ENCODE results near the gene ANKRD23.
A peak's percentile ranks its signal among the peaks of the same experiment; 100 is the strongest.
"Not testable (repeated sequence)": the region's sequence is repeated elsewhere in the genome, so short reads cannot be mapped to it uniquely, and the experiment has no call there.

The ANKRD23 gene

DNA sequence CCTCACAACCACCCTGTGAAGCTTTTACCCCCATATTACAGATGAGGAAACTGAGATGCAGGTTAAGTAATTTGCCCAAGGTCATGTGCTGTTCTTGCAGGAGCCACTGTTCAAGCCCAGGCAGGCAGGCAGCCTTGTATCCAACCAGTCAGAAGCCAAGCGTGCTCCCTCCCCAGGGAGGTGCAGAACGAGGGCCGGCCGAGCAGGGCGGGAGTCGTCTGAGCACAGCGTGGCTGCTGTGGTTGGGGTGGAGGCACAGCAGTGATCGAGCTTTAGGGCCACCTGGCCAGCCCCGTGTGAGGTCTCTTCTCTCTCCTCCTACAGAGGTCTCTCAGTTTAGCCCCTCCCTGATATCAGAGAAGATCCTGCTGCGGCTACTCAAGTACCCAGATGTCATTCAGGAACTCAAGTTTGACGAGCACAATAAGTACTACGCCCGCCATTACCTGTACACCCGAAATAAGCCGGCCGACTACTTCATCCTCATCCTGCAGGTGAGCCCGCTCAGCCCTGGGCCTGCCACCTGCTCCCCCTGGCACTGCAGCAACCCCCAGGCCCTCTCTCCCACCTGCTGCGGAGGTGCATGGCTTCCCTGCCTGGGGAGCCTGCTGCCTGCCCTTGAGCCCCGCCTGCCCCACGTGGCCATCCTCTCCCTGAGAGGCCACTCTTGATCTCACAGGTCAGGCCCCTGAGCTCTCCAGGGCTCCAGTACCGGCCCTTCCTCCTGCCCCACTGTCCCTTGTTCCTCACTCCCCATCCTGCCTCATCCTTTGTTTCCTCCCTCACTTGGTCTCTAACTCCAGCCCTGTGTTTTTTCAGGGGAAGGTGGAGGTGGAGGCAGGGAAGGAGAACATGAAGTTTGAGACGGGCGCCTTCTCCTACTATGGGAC lies 44.8 kb downstream of the ANKRD23 start:
- no peaks in the 10 kb centered on the region for H3K27me3 ChIP-seq (ENCODE audit: control insufficient read depth in 3 of 3, insufficient read depth in 3 of 3, low read depth in 1 of 3, low read length in 3 of 3)
- H3K18ac ChIP-seq (ENCODE audit: low read length), result no peak overlapping the region
- H2BK120ac ChIP-seq (ENCODE audit: low read depth, low read length), result no peak overlapping the region
- no peak overlapping the region for H4K91ac ChIP-seq (ENCODE audit: low read depth, low read length, poor library complexity)
- no peak overlapping the region for H2AK5ac ChIP-seq (ENCODE audit: low read depth, low read length)
- no peak overlapping the region for H2BK5ac ChIP-seq (ENCODE audit: low read length)
- no peak overlapping the region for H3K4ac ChIP-seq (ENCODE audit: low read length)
- DNase-seq (ENCODE audit: low spot score), result no peak
- H3K4me3 ChIP-seq (ENCODE audit: low read length in 2 of 2), result no peak overlapping the region
- WGBS, 2 donors (ENCODE audit: extremely low coverage in 2 of 2, insufficient read length in 2 of 2, insufficient replicate concordance in 1 of 2), result no CpG with 5 or more reads among the region's 23 CpGs
- H3K14ac ChIP-seq (ENCODE audit: low read length), result no peak overlapping the region
- H3K4me2 ChIP-seq (ENCODE audit: insufficient read depth, low read length, poor library complexity, severe bottlenecking), result no peak overlapping the region
- peaks cover 0 to 6% of the 10 kb centered on the region in 2 donors for H3K9me3 ChIP-seq (replicated peaks in 1 of 2; ENCODE audit: control insufficient read depth in 2 of 2, insufficient read depth in 1 of 2, low read depth in 1 of 2, low read length in 2 of 2)
- no peak overlapping the region for H2BK15ac ChIP-seq (ENCODE audit: low read length)
- H3K36me3 ChIP-seq (replicated peaks in 1 of 2; ENCODE audit: control insufficient read depth in 2 of 2, insufficient read depth in 2 of 2, low read length in 2 of 2), result peaks cover 9 to 26% of the 10 kb centered on the region in 2 donors
- H4K8ac ChIP-seq (ENCODE audit: low read depth, low read length), result peak overlapping the region; percentile 59
- H2AFZ ChIP-seq (ENCODE audit: low read length), result no peak overlapping the region
- H3K79me1 ChIP-seq (ENCODE audit: low read depth, low read length), result peaks cover 8% of the 10 kb centered on the region
- peak overlapping the region; percentile 55 for H3K23ac ChIP-seq (ENCODE audit: low read depth, low read length, poor library complexity)
- H3K4me1 ChIP-seq (ENCODE audit: control insufficient read depth in 2 of 2, insufficient read depth in 1 of 2, low read depth in 1 of 2, low read length in 2 of 2), result no peaks in the 10 kb centered on the region
- H2BK12ac ChIP-seq (ENCODE audit: low read length), result peak overlapping the region; percentile 36
- H3K27ac ChIP-seq (replicated peaks; ENCODE audit: low read length), result no peak overlapping the region
- no peak overlapping the region for H3K9ac ChIP-seq (ENCODE audit: low read depth, low read length, poor library complexity)

DNA sequence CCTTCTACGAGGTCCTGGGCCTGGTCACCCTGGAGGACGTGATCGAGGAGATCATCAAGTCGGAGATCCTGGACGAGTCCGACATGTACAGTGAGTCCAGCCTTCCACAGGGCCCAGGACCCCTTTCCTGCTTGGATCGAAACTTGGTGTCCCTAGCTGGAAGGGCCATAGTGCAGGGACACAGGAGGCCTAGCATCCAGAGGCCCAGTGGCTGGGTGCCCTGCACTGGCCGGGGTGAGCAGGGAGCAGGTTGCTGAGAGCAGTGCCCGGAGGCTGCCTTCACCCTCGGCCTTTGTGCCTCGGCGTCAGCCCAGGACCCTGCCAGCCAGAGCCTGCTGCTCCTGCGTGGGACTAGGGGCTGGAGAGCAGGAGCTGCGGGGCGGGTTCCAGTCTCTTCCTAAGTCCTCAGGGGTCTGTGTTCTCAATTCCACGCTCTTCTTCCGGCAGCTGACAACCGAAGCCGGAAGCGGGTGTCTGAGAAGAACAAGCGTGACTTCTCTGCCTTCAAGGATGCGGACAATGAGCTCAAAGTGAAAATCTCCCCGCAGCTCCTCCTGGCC lies 46.7 kb downstream of the ANKRD23 start:
- H4K91ac ChIP-seq (ENCODE audit: low read depth, low read length, poor library complexity), result no peak overlapping the region
- no peak overlapping the region for H3K27ac ChIP-seq (replicated peaks; ENCODE audit: low read length)
- DNase-seq (ENCODE audit: low spot score), result no peak
- H3K18ac ChIP-seq (ENCODE audit: low read length), result no peak overlapping the region
- no peak overlapping the region for H4K8ac ChIP-seq (ENCODE audit: low read depth, low read length)
- no CpG with 5 or more reads among the region's 23 CpGs for WGBS, 2 donors (ENCODE audit: extremely low coverage in 2 of 2, insufficient read length in 2 of 2, insufficient replicate concordance in 1 of 2)
- H2AFZ ChIP-seq (ENCODE audit: low read length), result no peak overlapping the region
- no peaks in the 10 kb centered on the region for H3K27me3 ChIP-seq (ENCODE audit: control insufficient read depth in 3 of 3, insufficient read depth in 3 of 3, low read depth in 1 of 3, low read length in 3 of 3)
- H2BK12ac ChIP-seq (ENCODE audit: low read length), result no peak overlapping the region
- H3K9me3 ChIP-seq (replicated peaks in 1 of 2; ENCODE audit: control insufficient read depth in 2 of 2, insufficient read depth in 1 of 2, low read depth in 1 of 2, low read length in 2 of 2), result peaks cover 0 to 6% of the 10 kb centered on the region in 2 donors
- peaks cover 0 to 3% of the 10 kb centered on the region in 2 donors for H3K4me1 ChIP-seq (ENCODE audit: control insufficient read depth in 2 of 2, insufficient read depth in 1 of 2, low read depth in 1 of 2, low read length in 2 of 2)
- no peak overlapping the region for H2BK15ac ChIP-seq (ENCODE audit: low read length)
- H3K4me3 ChIP-seq (ENCODE audit: low read length in 2 of 2), result no peak overlapping the region
- H3K36me3 ChIP-seq (replicated peaks in 1 of 2; ENCODE audit: control insufficient read depth in 2 of 2, insufficient read depth in 2 of 2, low read length in 2 of 2), result peaks cover 9 to 21% of the 10 kb centered on the region in 2 donors
- H2BK120ac ChIP-seq (ENCODE audit: low read depth, low read length), result no peak overlapping the region
- peak overlapping the region; percentile 71 for H3K14ac ChIP-seq (ENCODE audit: low read length)
- peak overlapping the region; percentile 60 for H3K9ac ChIP-seq (ENCODE audit: low read depth, low read length, poor library complexity)
- H3K23ac ChIP-seq (ENCODE audit: low read depth, low read length, poor library complexity), result peak overlapping the region; percentile 89
- no peak overlapping the region for H2AK5ac ChIP-seq (ENCODE audit: low read depth, low read length)
- no peak overlapping the region for H3K4me2 ChIP-seq (ENCODE audit: insufficient read depth, low read length, poor library complexity, severe bottlenecking)
- peak overlapping the region; percentile 75 for H2BK5ac ChIP-seq (ENCODE audit: low read length)
- H3K79me1 ChIP-seq (ENCODE audit: low read depth, low read length), result peaks cover 6% of the 10 kb centered on the region
- H3K4ac ChIP-seq (ENCODE audit: low read length), result no peak overlapping the region

DNA sequence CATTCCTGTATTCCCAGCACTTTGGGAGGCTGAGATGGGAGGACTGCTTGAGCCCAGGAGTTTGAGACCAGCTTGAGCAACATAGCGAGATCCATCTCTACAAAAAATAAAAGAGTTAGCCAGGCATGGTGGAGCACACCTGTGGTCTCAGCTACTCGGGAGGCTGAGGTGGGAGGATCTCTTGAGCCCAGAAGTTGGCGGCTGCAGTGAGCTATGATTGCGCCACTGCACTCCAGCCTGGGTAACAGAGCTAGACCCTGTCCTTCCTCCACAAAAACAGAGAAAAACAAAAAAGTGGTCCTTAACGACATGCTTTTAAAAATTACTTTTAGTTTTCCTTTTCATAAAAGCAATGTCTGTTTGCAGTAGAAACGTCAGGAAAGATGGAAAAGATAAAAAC lies 47.3 kb downstream of the ANKRD23 start:
- no CpG with 5 or more reads among the region's 6 CpGs for WGBS, 2 donors (ENCODE audit: extremely low coverage in 2 of 2, insufficient read length in 2 of 2, insufficient replicate concordance in 1 of 2)
- H3K4me2 ChIP-seq (ENCODE audit: insufficient read depth, low read length, poor library complexity, severe bottlenecking); H3K4me1 ChIP-seq (ENCODE audit: control insufficient read depth in 2 of 2, insufficient read depth in 1 of 2, low read depth in 1 of 2, low read length in 2 of 2); H3K14ac ChIP-seq (ENCODE audit: low read length); H4K91ac ChIP-seq (ENCODE audit: low read depth, low read length, poor library complexity); H3K23ac ChIP-seq (ENCODE audit: low read depth, low read length, poor library complexity); H2AK5ac ChIP-seq (ENCODE audit: low read depth, low read length); H3K79me1 ChIP-seq (ENCODE audit: low read depth, low read length); H3K18ac ChIP-seq (ENCODE audit: low read length); H2BK12ac ChIP-seq (ENCODE audit: low read length); H3K27ac ChIP-seq (replicated peaks; ENCODE audit: low read length); H3K9ac ChIP-seq (ENCODE audit: low read depth, low read length, poor library complexity); H2BK15ac ChIP-seq (ENCODE audit: low read length); H3K4ac ChIP-seq (ENCODE audit: low read length); H2BK120ac ChIP-seq (ENCODE audit: low read depth, low read length); H4K8ac ChIP-seq (ENCODE audit: low read depth, low read length); H3K27me3 ChIP-seq (ENCODE audit: control insufficient read depth in 3 of 3, insufficient read depth in 3 of 3, low read depth in 1 of 3, low read length in 3 of 3); H2AFZ ChIP-seq (ENCODE audit: low read length); H3K9me3 ChIP-seq (replicated peaks in 1 of 2; ENCODE audit: control insufficient read depth in 2 of 2, insufficient read depth in 1 of 2, low read depth in 1 of 2, low read length in 2 of 2); H2BK5ac ChIP-seq (ENCODE audit: low read length); H3K4me3 ChIP-seq (ENCODE audit: low read length in 2 of 2); DNase-seq (ENCODE audit: low spot score): not testable (repeated sequence)
- H3K36me3 ChIP-seq (replicated peaks in 1 of 2; ENCODE audit: control insufficient read depth in 2 of 2, insufficient read depth in 2 of 2, low read length in 2 of 2), result peaks cover 3 to 15% of the 10 kb centered on the region in 2 donors

DNA sequence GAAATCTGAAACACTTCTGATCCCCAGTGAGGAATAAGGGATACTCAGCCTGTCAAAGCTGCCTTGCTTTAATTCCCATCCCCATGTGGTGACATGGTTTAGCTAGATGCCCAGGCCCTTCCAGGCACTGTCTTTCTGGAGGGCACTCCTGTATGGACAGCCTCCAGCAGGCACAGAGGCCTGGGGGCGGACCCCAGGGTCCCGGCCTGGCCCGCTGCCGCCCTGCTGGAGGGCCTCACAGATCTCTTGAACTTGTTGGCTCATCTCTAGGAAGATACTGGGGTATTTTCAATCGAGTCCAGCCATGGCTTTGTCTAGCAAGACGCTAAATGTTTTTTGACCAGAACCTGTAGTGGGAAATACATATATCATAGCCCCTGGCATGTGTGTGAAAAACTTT lies 48.7 kb downstream of the ANKRD23 start:
- Histone ChIP-seq H3K27me3 (ENCODE audit: control insufficient read depth in 3 of 3, insufficient read depth in 3 of 3, low read depth in 1 of 3, low read length in 3 of 3) (no peaks in the 10 kb centered on the region), H3K14ac (ENCODE audit: low read length) (no peak overlapping the region), H2BK120ac (ENCODE audit: low read depth, low read length) (no peak overlapping the region), H2BK15ac (ENCODE audit: low read length) (no peak overlapping the region), H3K4me1 (ENCODE audit: control insufficient read depth in 2 of 2, insufficient read depth in 1 of 2, low read depth in 1 of 2, low read length in 2 of 2) (peaks cover 0 to 3% of the 10 kb centered on the region in 2 donors), H3K9me3 (replicated peaks in 1 of 2; ENCODE audit: control insufficient read depth in 2 of 2, insufficient read depth in 1 of 2, low read depth in 1 of 2, low read length in 2 of 2) (no peaks in the 10 kb centered on the region), H3K36me3 (replicated peaks in 1 of 2; ENCODE audit: control insufficient read depth in 2 of 2, insufficient read depth in 2 of 2, low read length in 2 of 2) (peaks cover 3 to 10% of the 10 kb centered on the region in 2 donors), H3K18ac (ENCODE audit: low read length) (no peak overlapping the region), H2AFZ (ENCODE audit: low read length) (no peak overlapping the region), H2BK5ac (ENCODE audit: low read length) (no peak overlapping the region), H3K4me2 (ENCODE audit: insufficient read depth, low read length, poor library complexity, severe bottlenecking) (no peak overlapping the region), H3K23ac (ENCODE audit: low read depth, low read length, poor library complexity) (no peak overlapping the region), H3K4ac (ENCODE audit: low read length) (no peak overlapping the region), H3K79me1 (ENCODE audit: low read depth, low read length) (peaks cover 3% of the 10 kb centered on the region), H2BK12ac (ENCODE audit: low read length) (no peak overlapping the region), H3K27ac (replicated peaks; ENCODE audit: low read length) (no peak overlapping the region), H3K9ac (ENCODE audit: low read depth, low read length, poor library complexity) (no peak overlapping the region), H3K4me3 (ENCODE audit: low read length in 2 of 2) (no peak overlapping the region), H4K8ac (ENCODE audit: low read depth, low read length) (no peak overlapping the region), H2AK5ac (ENCODE audit: low read depth, low read length) (no peak overlapping the region), H4K91ac (ENCODE audit: low read depth, low read length, poor library complexity) (no peak overlapping the region)
- no CpG with 5 or more reads among the region's 6 CpGs for WGBS, 2 donors (ENCODE audit: extremely low coverage in 2 of 2, insufficient read length in 2 of 2, insufficient replicate concordance in 1 of 2)
- no peak for DNase-seq (ENCODE audit: low spot score)

Data from neuronal stem cell (in vitro differentiated cells).